ENCODE results near the gene TMEM107. TPM values are rescaled to one million over a fixed set of nuclear protein-coding genes. Genes with fewer than 3 reads are reported as not detected.
"Not testable (repeated sequence)": the region's sequence is repeated elsewhere in the genome, so short reads cannot be mapped to it uniquely, and the experiment has no call there.

Gene TMEM107
- 12.6 and 14.5 TPM in 2 replicates for total RNA-seq (2014; rRNA removed; shearing (Covaris generic))

- peak; percentile 72 for DNase-seq (ENCODE audit: low spot score)
Measured at GRCh38 chr17:8176197-8176940, at the start of gene TMEM107. Gene TMEM107 (minus strand): TSS chr17:8176380. CDS start chr17:8176286, 94 bp downstream.

GRCh38 chr17:8224891-8225812 lies 49.0 kb upstream of the TMEM107 start:
- DNase-seq (ENCODE audit: low spot score), result no peak

GRCh38 chr17:8223356-8224126 lies 47.4 kb upstream of the TMEM107 start:
- DNase-seq (ENCODE audit: low spot score), result peak; percentile 70

GRCh38 chr17:8222630-8223355 lies 46.6 kb upstream of the TMEM107 start:
- DNase-seq (ENCODE audit: low spot score), result peak; percentile 87

GRCh38 chr17:8222380-8222629 lies 46.1 kb upstream of the TMEM107 start:
- no peak for DNase-seq (ENCODE audit: low spot score)

- peak; percentile 93 for DNase-seq (ENCODE audit: low spot score)
Measured at GRCh38 chr17:8221663-8222379, 45.6 kb upstream of the TMEM107 start.

- DNase-seq (ENCODE audit: low spot score), result peak; percentile 95
Measured at GRCh38 chr17:8220783-8221662, 44.8 kb upstream of the TMEM107 start.

- DNase-seq (ENCODE audit: low spot score), result not testable (repeated sequence)
Measured at GRCh38 chr17:8214000-8214399, 37.8 kb upstream of the TMEM107 start.

GRCh38 chr17:8212312-8213180 lies 36.4 kb upstream of the TMEM107 start:
- DNase-seq (ENCODE audit: low spot score), result no peak

- DNase-seq (ENCODE audit: low spot score), result no peak
Measured at GRCh38 chr17:8210761-8211458, 34.7 kb upstream of the TMEM107 start.

GRCh38 chr17:8209907-8210760 lies 34.0 kb upstream of the TMEM107 start, which contains the start of gene AURKB:
Gene AURKB (minus strand): TSS chr17:8210575. CDS start chr17:8210224, 351 bp downstream.
- DNase-seq (ENCODE audit: low spot score), result peak; percentile 92

GRCh38 chr17:8206536-8206935 lies 30.4 kb upstream of the TMEM107 start:
- no peak for DNase-seq (ENCODE audit: low spot score)

- DNase-seq (ENCODE audit: low spot score), result no peak
Measured at GRCh38 chr17:8204761-8205555, 28.8 kb upstream of the TMEM107 start.

- DNase-seq (ENCODE audit: low spot score), result peak; percentile 88
Measured at GRCh38 chr17:8192070-8192815, 16.1 kb upstream of the TMEM107 start.

GRCh38 chr17:8190506-8190905 lies 14.3 kb upstream of the TMEM107 start:
- no peak for DNase-seq (ENCODE audit: low spot score)
